Mucosa of rectum (tissue), 2 donors: Measurements from ENCODE around the gene RNF123.

Experiments used
- H3K27ac ChIP-seq, 2 donors: one replicate each; pipeline ENCODE4 v1.7.0; 2013; ENCODE audit warnings: inconsistent platforms in 2 of 2, low read depth in 2 of 2, low read length in 2 of 2
- H3K27me3 ChIP-seq, 2 donors: one replicate each; pipeline ENCODE4 v1.7.0; 2013; ENCODE audit warnings: low read length in 2 of 2; ENCODE audit not compliant: control insufficient read depth in 2 of 2, insufficient read depth in 2 of 2
- H3K36me3 ChIP-seq, 2 donors: one replicate each; pipeline ENCODE4 v1.7.0; 2013; ENCODE audit warnings: low read length in 2 of 2; ENCODE audit not compliant: control insufficient read depth in 2 of 2, insufficient read depth in 2 of 2
- H3K4me1 ChIP-seq, 2 donors: one replicate each; pipeline ENCODE4 v1.7.0; 2013; ENCODE audit warnings: low read length in 2 of 2, mild to moderate bottlenecking in 1 of 2; ENCODE audit not compliant: control insufficient read depth in 2 of 2, insufficient read depth in 2 of 2
- H3K4me3 ChIP-seq, 2 donors: one replicate each; pipeline ENCODE4 v1.7.0; 2013; ENCODE audit warnings: low read length in 2 of 2
- H3K9ac ChIP-seq, 2 donors: one replicate each; pipeline ENCODE4 v1.7.0; 2013; ENCODE audit warnings: low read length in 2 of 2, low read depth in 1 of 2, mild to moderate bottlenecking in 1 of 2
- H3K9me3 ChIP-seq, 2 donors: one replicate each; pipeline ENCODE4 v1.7.0; 2013; ENCODE audit warnings: low read length in 2 of 2; ENCODE audit not compliant: control insufficient read depth in 2 of 2
- donor health status: healthy.
- donor health status: Normal muscosa, but diverticular disease.

RNF123 gene

GRCh38 chr3:49711489-49711888 lies 22.1 kb downstream of the RNF123 start:
- Histone ChIP-seq H3K9me3 (no peaks in the 10 kb centered on the region), H3K9ac (no peak overlapping the region), H3K36me3 (peaks cover 10 to 17% of the 10 kb centered on the region in 2 donors), H3K4me1 (no peaks in the 10 kb centered on the region), H3K27me3 (no peaks in the 10 kb centered on the region), H3K4me3 (no peak overlapping the region), H3K27ac (no peak overlapping the region)

- Histone ChIP-seq H3K9ac (no peak overlapping the region), H3K4me1 (no peaks in the 10 kb centered on the region), H3K4me3 (no peak overlapping the region), H3K9me3 (no peaks in the 10 kb centered on the region), H3K27ac (no peak overlapping the region), H3K27me3 (no peaks in the 10 kb centered on the region), H3K36me3 (peaks cover 10 to 11% of the 10 kb centered on the region in 2 donors)
Observed at GRCh38 chr3:49712166-49712565, 22.8 kb downstream of the RNF123 start.

- Histone ChIP-seq H3K27ac (no peak overlapping the region), H3K4me3 (no peak overlapping the region), H3K36me3 (peaks cover 9 to 10% of the 10 kb centered on the region in 2 donors)
Observed at GRCh38 chr3:49712631-49713317, 23.4 kb downstream of the RNF123 start.

GRCh38 chr3:49713336-49714105 lies 24.2 kb downstream of the RNF123 start:
- H3K27me3 ChIP-seq: no peaks in the 10 kb centered on the region
- peaks cover 9 to 10% of the 10 kb centered on the region in 2 donors for H3K36me3 ChIP-seq
- no peak overlapping the region for H3K27ac ChIP-seq
- no peak overlapping the region for H3K9ac ChIP-seq
- no peaks in the 10 kb centered on the region for H3K9me3 ChIP-seq
- H3K4me3 ChIP-seq: no peak overlapping the region
- H3K4me1 ChIP-seq: peaks cover 1 to 3% of the 10 kb centered on the region in 2 donors

More at GRCh38 chr3:49712631-49713317, 23.4 kb downstream of the RNF123 start:
- H3K4me1 ChIP-seq: no peaks in the 10 kb centered on the region
- H3K9ac ChIP-seq: no peak overlapping the region
- H3K27me3 ChIP-seq: no peaks in the 10 kb centered on the region
- H3K9me3 ChIP-seq: no peaks in the 10 kb centered on the region

- peaks cover 10 to 13% of the 10 kb centered on the region in 2 donors for H3K4me1 ChIP-seq
- peaks cover 9 to 10% of the 10 kb centered on the region in 2 donors for H3K36me3 ChIP-seq
- no peak overlapping the region for H3K4me3 ChIP-seq
- H3K9ac ChIP-seq: no peak overlapping the region
- no peaks in the 10 kb centered on the region for H3K9me3 ChIP-seq
- H3K27ac ChIP-seq: no peak overlapping the region
- no peaks in the 10 kb centered on the region for H3K27me3 ChIP-seq
Observed at GRCh38 chr3:49714728-49715550, 25.6 kb downstream of the RNF123 start.

- Histone ChIP-seq H3K9ac (no peak overlapping the region), H3K4me3 (no peak overlapping the region), H3K27me3 (no peaks in the 10 kb centered on the region), H3K36me3 (peaks cover 10 to 11% of the 10 kb centered on the region in 2 donors), H3K4me1 (peaks cover 10 to 13% of the 10 kb centered on the region in 2 donors), H3K27ac (no peak overlapping the region), H3K9me3 (no peaks in the 10 kb centered on the region)
Observed at GRCh38 chr3:49715611-49716121, 26.3 kb downstream of the RNF123 start.

- Histone ChIP-seq H3K4me1 (peaks cover 12 to 13% of the 10 kb centered on the region in 2 donors), H3K36me3 (peaks cover 15 to 16% of the 10 kb centered on the region in 2 donors), H3K4me3 (no peak overlapping the region), H3K9me3 (no peaks in the 10 kb centered on the region), H3K27me3 (no peaks in the 10 kb centered on the region), H3K9ac (no peak overlapping the region), H3K27ac (no peak overlapping the region)
Observed at GRCh38 chr3:49716169-49716568, 26.8 kb downstream of the RNF123 start.

- H3K36me3 ChIP-seq: peaks cover 20 to 22% of the 10 kb centered on the region in 2 donors
Observed at GRCh38 chr3:49716691-49717210, 27.4 kb downstream of the RNF123 start.

GRCh38 chr3:49717211-49717958 lies 28.0 kb downstream of the RNF123 start:
- Histone ChIP-seq H3K27ac (no peak overlapping the region), H3K9me3 (no peaks in the 10 kb centered on the region), H3K4me3 (no peak overlapping the region), H3K4me1 (peaks cover 16 to 18% of the 10 kb centered on the region in 2 donors), H3K9ac (no peak overlapping the region), H3K36me3 (peaks cover 23 to 24% of the 10 kb centered on the region in 2 donors), H3K27me3 (no peaks in the 10 kb centered on the region)

More at GRCh38 chr3:49716691-49717210, 27.4 kb downstream of the RNF123 start:
- no peaks in the 10 kb centered on the region for H3K27me3 ChIP-seq
- no peak overlapping the region for H3K27ac ChIP-seq
- H3K9me3 ChIP-seq: no peaks in the 10 kb centered on the region
- no peak overlapping the region for H3K9ac ChIP-seq
- peaks cover 12 to 13% of the 10 kb centered on the region in 2 donors for H3K4me1 ChIP-seq
- H3K4me3 ChIP-seq: no peak overlapping the region
